T-helper 22 cell (primary cell): ENCODE measurements around the gene GALC.
"Not testable (repeated sequence)": the region's sequence is repeated elsewhere in the genome, so short reads cannot be mapped to it uniquely, and the experiment has no call there.

Source experiments
- DNase-seq: peaks from one replicate; pipeline ENCODE4 v3.0.0-alpha.2; 2020; ENCODE audit warnings: low read depth

GALC gene

GRCh38 chr14:87992718-87993628, at the start of gene GALC:
TSS of gene GALC (minus strand) at chr14:87993182. CDS start at chr14:87993164, 18 bp downstream.
- DNase-seq, result peak; percentile 94

- no peak for DNase-seq
Observed at GRCh38 chr14:88040146-88040545, 47.2 kb upstream of the GALC start.

- DNase-seq, result no peak
Observed at GRCh38 chr14:88039197-88039596, 46.2 kb upstream of the GALC start.

DNA sequence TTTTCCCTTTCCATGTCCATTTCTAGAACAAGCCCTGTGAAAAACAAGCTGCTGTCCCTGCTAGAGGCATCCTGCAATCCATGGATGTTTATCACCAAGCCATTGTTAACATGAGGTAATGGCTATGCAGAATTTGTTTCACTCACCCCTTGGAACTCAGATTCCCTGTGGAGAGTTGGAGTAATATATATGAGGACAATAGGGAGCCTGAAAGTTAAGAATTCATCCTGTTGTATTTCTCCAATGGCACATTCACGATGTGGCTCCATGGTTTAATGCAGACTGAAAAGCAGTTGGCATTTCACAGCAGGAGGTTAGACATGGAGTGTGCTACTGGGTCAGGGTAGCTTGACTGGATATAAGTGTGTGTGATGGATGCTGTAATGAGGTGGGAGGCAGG, 44.3 kb upstream of the GALC start:
- no peak for DNase-seq

DNA sequence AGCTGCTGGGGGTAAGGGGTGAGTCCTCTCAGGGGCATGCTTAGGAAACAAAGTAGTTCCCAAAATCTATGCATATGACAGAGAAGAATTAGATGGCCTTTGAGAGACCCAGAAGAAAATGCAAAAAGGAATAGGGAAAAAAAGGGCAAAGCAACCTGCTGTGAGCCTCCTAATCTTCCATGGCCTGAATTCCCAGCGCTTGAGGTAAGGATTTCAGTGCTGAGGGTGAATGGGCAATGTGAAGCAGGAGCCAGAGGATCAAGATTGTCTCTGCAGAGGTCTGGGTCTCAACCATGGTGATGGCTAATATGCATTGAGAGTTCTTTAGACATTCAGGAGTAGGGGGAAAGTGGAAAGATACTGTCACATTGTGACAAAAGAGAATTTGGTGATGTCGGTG, 43.4 kb upstream of the GALC start:
- no peak for DNase-seq

DNA sequence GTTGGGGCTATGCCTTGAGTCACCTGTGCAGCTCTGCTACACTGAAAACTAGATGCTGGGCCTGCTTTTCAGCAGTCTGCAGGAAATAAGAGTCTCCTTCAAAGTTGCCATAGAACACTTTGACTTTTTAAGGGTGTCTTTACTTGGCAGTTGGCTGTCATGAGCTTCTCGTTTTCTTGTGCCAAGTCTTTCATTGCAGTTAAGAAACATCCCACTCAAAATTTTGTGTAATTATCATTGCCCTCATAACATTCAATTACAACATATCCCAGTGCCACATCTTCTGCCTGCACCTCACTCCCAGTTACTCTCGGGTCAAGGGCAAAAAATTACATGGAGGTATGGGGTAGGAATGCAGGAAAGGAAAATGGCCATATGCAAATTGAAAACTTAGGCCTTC, 41.1 kb upstream of the GALC start:
- DNase-seq, result no peak

DNA sequence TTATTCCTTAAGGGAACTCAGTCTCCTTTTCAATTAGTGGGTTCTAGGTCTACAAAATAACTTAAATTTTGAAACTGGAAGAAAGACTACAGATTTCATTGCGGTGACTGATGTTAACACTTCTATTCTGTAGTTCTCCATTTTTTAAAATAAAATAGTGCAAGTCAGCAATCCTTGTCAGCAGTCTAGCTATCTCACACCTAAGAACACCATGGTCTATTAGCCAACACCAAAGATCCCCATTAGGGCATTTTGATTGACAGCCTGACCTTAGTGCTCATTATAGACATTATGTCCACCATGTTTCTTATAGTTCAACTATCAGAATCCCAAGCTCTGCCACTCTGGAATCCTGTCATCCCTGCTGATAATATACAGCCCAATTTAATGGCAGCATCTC, 39.4 kb upstream of the GALC start:
- DNase-seq, result no peak

DNA sequence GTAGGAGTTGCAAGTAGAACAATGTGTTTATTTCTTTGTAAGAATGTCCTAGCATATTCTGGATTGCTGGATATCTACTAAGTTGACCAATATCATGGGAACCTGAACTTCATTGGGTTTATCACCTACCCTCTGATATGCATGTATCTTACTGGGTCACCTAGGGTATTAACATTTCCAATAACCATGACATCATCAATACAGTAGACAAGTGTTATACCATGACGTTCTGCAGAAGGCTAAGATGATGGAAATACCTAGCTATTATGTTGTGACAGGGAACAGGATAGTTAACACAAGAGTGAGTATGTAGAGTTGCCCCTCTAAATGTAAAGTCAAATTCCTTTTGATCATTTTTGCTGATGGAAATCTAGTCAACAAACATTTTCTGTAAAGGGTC, 37.9 kb upstream of the GALC start:
- no peak for DNase-seq

- DNase-seq, result no peak
Observed at GRCh38 chr14:88030079-88030478, 37.1 kb upstream of the GALC start.

DNA sequence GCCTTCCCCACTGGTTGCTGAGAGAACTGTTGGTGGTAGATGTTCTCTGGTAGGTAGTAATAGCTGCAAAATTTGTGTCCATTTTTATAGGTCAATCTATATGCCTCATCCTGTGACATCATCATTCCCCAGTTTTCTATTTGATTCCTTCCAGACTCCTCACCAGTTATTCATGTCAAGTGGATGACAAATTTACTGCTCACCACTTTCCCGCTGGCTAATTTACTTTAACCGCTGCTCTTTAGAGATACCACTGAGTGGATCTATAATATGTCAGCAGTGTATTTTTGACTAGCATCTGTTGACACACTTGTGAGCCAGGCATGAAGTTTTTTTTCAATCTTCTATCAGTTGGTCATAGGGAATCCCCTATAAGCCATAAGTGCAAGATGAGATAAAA, 36.5 kb upstream of the GALC start:
- no peak for DNase-seq

GRCh38 chr14:88026890-88027289, 33.9 kb upstream of the GALC start:
- DNase-seq, result no peak

DNA sequence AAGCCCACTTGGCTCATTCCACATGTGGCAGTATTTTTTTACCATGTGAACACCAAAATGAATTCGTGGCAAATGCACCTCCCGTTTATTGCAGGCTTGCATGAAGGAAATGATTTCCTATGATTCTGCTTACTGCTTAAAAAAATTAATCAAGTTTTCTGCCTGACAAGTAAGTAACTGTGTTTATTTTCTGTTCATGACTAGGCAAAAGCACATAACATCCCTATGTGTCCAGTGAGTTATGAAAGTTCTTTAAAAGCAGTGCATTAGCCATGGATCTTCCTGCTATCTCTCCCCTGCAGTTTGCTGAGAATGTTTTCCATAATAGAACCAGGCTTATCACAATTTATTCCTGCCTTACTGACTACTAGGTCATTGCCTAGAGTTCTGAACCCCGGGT, 32.3 kb upstream of the GALC start:
- no peak for DNase-seq

DNA sequence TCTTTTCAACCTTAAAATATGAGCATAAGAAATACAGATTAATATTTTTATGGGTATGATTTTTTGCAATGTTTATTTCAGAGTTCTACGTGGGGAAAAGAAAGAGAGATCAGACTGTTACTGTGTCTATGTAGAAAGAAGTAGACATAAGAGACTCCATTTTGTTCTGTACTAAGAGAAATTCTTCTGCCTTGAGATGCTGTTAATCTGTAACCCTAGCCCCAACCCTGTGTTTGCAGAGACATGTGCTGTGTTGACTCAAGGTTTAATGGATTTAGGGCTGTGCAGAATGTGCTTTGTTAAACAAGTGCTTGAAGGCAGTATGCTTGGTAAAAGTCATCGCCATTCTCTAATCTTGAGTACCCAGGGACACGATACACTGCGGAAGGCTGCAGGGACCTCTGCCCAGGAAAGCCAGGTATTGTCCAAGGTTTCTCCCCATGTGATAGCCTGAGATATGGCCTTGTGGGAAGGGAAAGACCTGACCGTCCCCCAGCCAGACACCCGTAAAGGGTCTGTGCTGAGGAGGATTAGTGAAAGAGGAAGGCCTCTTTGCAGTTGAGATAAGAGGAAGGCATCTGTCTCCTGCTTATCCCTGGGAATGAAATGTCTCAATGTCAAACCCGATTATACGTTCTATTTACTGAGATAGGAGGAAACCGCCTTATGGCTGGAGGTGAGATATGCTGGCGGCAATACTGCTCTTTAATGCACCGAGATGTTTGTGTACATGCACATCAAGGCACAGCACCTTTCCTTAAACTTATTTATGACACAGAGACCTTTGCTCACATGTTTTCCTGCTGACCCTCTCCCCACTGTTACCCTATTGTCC, 31.5 kb upstream of the GALC start:
- not testable (repeated sequence) for DNase-seq

DNA sequence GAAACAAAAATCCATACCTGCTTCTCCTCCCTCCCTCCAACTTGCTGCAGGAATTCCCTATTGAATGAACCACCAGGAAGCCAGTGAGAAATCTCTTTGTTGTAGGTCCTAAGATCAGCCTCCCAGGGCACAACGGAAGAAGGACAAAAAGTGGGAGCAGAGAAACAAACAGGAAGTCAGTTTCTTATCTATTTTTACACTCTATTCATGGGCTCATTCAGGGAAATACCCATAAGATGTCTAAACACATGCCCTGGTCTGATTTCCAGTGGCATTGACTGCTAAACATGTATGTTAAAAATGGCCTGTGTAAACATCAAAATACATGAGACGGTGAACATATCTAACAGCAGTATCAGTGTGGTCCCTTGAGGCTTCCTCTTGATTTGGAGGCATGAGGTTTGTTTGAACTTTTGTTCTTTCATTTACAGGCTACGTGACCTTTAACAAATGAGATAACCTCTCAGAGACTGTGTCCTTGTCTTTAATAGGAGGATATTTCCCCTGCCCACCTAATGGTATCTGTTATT, 30.7 kb upstream of the GALC start:
- DNase-seq, result no peak

DNA sequence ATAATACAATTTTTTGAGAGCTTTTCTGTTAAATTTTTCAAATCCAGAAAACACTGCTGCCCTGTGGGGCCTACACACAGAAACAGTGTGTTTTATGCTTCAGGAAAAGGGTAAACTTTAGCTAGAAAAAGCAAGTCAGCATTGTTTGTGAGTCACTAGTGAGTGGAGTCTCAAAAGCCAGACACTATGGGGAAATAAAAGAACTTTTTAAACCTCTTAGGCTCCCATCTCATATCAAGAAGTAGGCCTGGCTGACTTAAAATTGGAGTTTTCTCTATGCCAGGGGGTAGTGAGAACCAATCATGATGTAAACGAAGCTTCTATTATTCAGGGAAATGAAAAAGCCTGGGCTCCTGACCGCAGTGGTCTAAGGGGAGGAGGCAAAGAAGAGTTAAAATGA, 24.6 kb upstream of the GALC start:
- no peak for DNase-seq

DNA sequence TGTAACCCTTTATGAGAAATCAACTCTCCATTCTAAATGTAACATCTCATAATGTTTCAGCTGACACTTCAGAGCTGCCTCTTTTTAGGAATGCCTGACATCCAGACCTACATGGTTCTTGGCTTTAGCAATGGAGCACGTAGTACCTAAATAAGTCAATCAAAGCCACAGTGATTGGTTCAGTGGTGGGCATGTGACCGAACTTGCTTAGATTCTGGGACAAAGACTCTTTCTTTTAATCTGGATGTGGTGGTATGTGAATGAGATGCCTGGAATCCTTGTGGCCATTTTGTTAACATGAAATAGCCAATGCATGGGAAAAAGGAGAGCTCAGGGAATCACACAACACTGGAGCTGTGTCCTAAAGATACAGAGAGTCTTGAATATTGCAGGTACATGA, 23.8 kb upstream of the GALC start:
- DNase-seq, result no peak

- peak; percentile 8 for DNase-seq
Observed at GRCh38 chr14:88013750-88014349, 20.9 kb upstream of the GALC start.

DNA sequence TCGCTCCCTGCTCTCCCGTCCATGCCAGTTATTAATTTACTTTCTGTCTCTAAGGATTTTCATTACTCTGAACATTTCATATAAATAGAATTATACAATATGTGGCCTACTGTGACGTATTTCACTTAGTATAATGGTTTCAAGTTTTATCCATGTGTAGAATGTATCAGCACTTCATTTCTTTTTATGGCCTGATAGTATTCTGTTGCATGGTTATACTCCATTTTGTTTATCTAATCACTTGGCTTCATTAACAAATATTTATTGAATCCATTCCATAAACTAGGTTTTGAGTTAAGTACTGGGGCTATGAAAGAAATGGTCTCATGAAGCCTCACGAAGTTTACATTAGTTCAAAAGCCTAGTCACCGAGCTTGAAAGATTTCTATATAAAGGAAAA, 19.5 kb upstream of the GALC start:
- no peak for DNase-seq

GRCh38 chr14:88010331-88010730, 17.3 kb upstream of the GALC start:
- DNase-seq, result no peak

- no peak for DNase-seq
Observed at GRCh38 chr14:88009486-88009885, 16.5 kb upstream of the GALC start.

DNA sequence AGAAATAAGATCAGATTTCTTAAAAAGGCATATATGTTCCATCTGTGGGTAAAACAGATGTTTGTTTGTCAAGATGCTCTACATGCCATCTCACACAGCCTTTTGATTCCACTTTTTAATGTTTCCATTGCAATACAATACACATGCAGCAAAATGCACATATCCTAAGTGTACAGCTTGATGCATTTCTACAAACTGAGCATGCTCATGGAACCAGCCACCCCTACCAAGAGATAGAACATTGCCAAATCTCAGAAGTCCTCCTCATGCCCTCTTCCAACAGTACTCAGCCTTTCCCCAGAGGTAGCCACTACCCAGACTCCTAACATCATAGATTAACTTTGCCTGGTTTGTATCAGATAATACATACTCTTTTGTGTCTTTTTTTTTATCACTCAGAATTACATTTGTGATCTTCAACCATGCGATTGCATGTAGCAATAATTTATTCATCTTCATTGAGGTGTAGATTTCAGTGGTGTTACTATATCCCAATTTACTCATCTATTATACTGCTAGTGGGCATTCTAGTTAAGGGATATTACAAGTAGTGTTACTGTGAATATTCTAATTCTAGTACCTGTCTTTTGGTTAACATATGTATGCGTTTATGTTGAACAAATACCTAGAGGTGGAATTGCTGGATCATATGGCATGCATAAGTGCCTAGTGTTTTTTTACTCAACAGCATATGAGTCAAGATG, 15.2 kb upstream of the GALC start:
- no peak for DNase-seq

DNA sequence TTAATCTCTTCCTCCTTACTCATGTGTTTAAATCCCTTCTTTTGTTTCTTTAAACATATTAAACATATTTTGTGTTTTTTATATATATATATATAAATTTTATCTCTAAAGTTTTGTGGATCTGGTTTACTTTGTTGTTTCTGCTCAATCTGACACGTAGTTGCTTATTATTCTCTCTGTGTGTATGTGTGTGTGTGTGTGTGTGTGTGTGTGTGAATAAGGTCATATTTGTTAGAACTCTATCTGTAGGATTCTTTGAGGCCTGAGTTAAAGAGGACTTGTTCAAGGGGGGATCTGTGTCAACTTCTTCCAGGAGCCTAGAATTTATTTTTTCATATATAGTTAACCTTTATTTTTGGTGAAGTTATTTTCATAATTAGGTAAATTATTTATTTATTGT, 14.6 kb upstream of the GALC start:
- DNase-seq, result no peak
